Heart left ventricle (tissue), 16 donors: Measurements from ENCODE around the gene RALGAPA1. TPM values are rescaled to one million over a fixed set of nuclear protein-coding genes. Genes with fewer than 3 reads are reported as not detected.
"Not testable (repeated sequence)": the region's sequence is repeated elsewhere in the genome, so short reads cannot be mapped to it uniquely, and the experiment has no call there.

Experiments
- ATAC-seq, 4 donors: fragments of 200-7000 bp; cut with Tn5 transposase; one replicate each; pipeline ENCODE4 v1.9.1; 2020 to 2022; ENCODE audit warnings: moderate library complexity in 4 of 4, mild to moderate bottlenecking in 3 of 4, moderate number of reproducible peaks in 1 of 4
- DNase-seq, 5 donors: peaks; one replicate each; pipeline ENCODE4 v3.0.0-alpha.2; 2020
- H3K27ac ChIP-seq, 12 donors: fragments of 200-600 bp; sonication (generic) in 4 of 12; one replicate each; pipeline versions ENCODE4 v1.5.0 to v1.8.0; 2016 to 2022; ENCODE audit warnings: mild to moderate bottlenecking in 2 of 12
- H3K27me3 ChIP-seq, 9 donors: fragments of 200-600 bp; sonication (generic) in 2 of 9; one replicate each; pipeline versions ENCODE4 v1.5.1 to v1.8.0; 2016 to 2022; ENCODE audit warnings: mild to moderate bottlenecking in 3 of 9
- H3K36me3 ChIP-seq, 9 donors: fragments of 200-600 bp; sonication (generic) in 2 of 9; one replicate each; pipeline versions ENCODE4 v1.5.0 to v1.8.0; 2018 to 2022; ENCODE audit warnings: mild to moderate bottlenecking in 2 of 9
- H3K4me1 ChIP-seq, 12 donors: fragments of 200-600 bp; sonication (generic) in 4 of 12; one replicate each; pipeline versions ENCODE4 v1.5.0 to v1.8.0; 2016 to 2022; ENCODE audit warnings: mild to moderate bottlenecking in 3 of 12
- H3K4me3 ChIP-seq, 12 donors: fragments of 200-600 bp; sonication (generic) in 4 of 12; one replicate each; pipeline versions ENCODE4 v1.5.0 to v1.8.0; 2017 to 2022; ENCODE audit warnings: mild to moderate bottlenecking in 9 of 12, moderate library complexity in 4 of 12
- H3K9me3 ChIP-seq, 12 donors: fragments of 200-600 bp; sonication (generic) in 4 of 12; one replicate each; pipeline versions ENCODE4 v1.5.0 to v1.8.0; 2016 to 2022; ENCODE audit warnings: mild to moderate bottlenecking in 1 of 12
- CTCF ChIP-seq, 12 donors: fragments of 200-600 bp; sonication (generic) in 4 of 12; IDR thresholded peaks; one replicate each; pipeline versions ENCODE4 v1.5.0 to v1.8.0; 2018 to 2022; ENCODE audit warnings: antibody characterized with exemption in 12 of 12, mild to moderate bottlenecking in 5 of 12
- POLR2A ChIP-seq, 2 donors: fragments of 450-650 bp; IDR thresholded peaks; one replicate each; pipeline ENCODE4 v1.6.1; 2017; ENCODE audit warnings: antibody characterized with exemption in 2 of 2, mild to moderate bottlenecking in 2 of 2, moderate library complexity in 2 of 2
- WGBS, 4 donors: extraction: QIAGEN DNeasy Blood & Tissue Kit in 2 of 4; methylation state at CpG; one replicate each; pipeline versions ENCODE4 v1.1.5 to v1.1.7; 2013 to 2018; 5-methylcytosine and 5-hydroxymethylcytosine counted together
- intact Hi-C, 10 donors: fragments of 100-400 bp; cut with DNase I; formaldehyde crosslinking; loops; one replicate each; pipeline versions ENCODE4 v1.11.1 to v1.14.2; 2022
- polyA plus RNA-seq, 2 donors: library from polyadenylated mRNA; stranded (reverse); fragments of 200-250 nt; gene quantifications; one replicate each; pipeline ENCODE4 v1.2.3, GENCODE V29; 2013
- total RNA-seq, 9 donors: library from RNA; depleted of rRNA in 2 of 9; stranded (reverse); fragments of >200 nt in 2 of 9; fragmentation: NEBNext Ultra II Directional in 3 of 9; extraction: Animal tissue kit (Norgen Biotek cat#: 25700) in 3 of 9; gene quantifications; one replicate each; pipeline versions ENCODE4 v1.1.0 to v1.2.4, GENCODE V29; 2016 to 2023
- donor health status: ischemic (EF 13 %, LVEDD 7.1; RV severe dilation, severe dysfunction).
- donor health status: healthy with polysubstance abuse.
- donor health status: DM: no; HTN: yes; CAD: no.
- donor health status: DM: no; HTN: no; CAD: no.
- donor health status: ischemic (EF 25% LVEDD 6.9; RV normal size, moderate dysfunction).
- donor health status: ischemic (EF 25% LVEDD 5.7; RV mildly dilated, moderate dysfunction).
- donor health status: healthy.
- donor health status: DM: yes; HTN: yes; CAD: no.
- donor health status: ischemic (EF 35%, LVEDD 5.7; RV mildly dilated, moderate dysfunction).
- donor health status: nonischemic (EF 11% LVEDD 7.7; RV severe dilation, severe dysfunction).
- donor health status: DM: yes; HTN: yes; CAD: no.
- donor health status: PGD.
- donor health status: ischemic (EF 29% LVEDD 5.4; RV normal size, mild dysfunction).
- donor health status: nonischemic (EF 23%, LVEDD 6.1; RV moderate dilation, normal function).

The RALGAPA1 gene
- total and polyA plus RNA-seq, 11 donors = 9.9 to 43.0 (median 27.8) TPM

- H3K4me3 ChIP-seq = no peak overlapping the region
- intact Hi-C loops = no loop called here
- WGBS, 4 donors = 90 to 95% (median 94%) methylated on average over 4 of the region's 4 CpGs
- TF ChIP-seq POLR2A (IDR thresholded peaks at IDR 0.05) (no peak), CTCF (IDR thresholded peaks at IDR 0.05) (no peak)
- H3K4me1 ChIP-seq = no peaks in the 10 kb centered on the region
- DNase-seq (no peak), ATAC-seq (no peak)
- no peak overlapping the region for H3K27ac ChIP-seq
- no peaks in the 10 kb centered on the region for H3K27me3 ChIP-seq
- H3K36me3 ChIP-seq = peaks cover 0 to 24% (median 9%) of the 10 kb centered on the region in 9 donors
- H3K9me3 ChIP-seq = peaks cover 0 to 24% (median 15%) of the 10 kb centered on the region in 12 donors
Measured at GRCh38 chr14:35776823-35777222, 32.3 kb downstream of the RALGAPA1 start.

GRCh38 chr14:35776085-35776484, 33.0 kb downstream of the RALGAPA1 start:
- 92 to 98% (median 95%) methylated on average over 5 of the region's 5 CpGs for WGBS, 4 donors
- H3K27ac ChIP-seq, H3K27me3 ChIP-seq, H3K4me3 ChIP-seq, DNase-seq, ATAC-seq, intact Hi-C loops, H3K4me1 ChIP-seq: not testable (repeated sequence)
- peaks cover 0 to 24% (median 12%) of the 10 kb centered on the region in 9 donors for H3K36me3 ChIP-seq
- H3K9me3 ChIP-seq = peaks cover 0 to 17% (median 10%) of the 10 kb centered on the region in 12 donors

- H3K4me3 ChIP-seq = no peak overlapping the region
- peaks cover 0 to 55% (median 15%) of the 10 kb centered on the region in 9 donors for H3K36me3 ChIP-seq
- ATAC-seq (no peak), DNase-seq (no peak)
- intact Hi-C loops = no loop called here
- H3K27me3 ChIP-seq = no peaks in the 10 kb centered on the region
- 88 to 98% (median 94%) methylated on average over 2 of the region's 2 CpGs for WGBS, 4 donors
- H3K4me1 ChIP-seq = no peaks in the 10 kb centered on the region
- no peaks in the 10 kb centered on the region for H3K9me3 ChIP-seq
- H3K27ac ChIP-seq = no peak overlapping the region
- TF ChIP-seq CTCF (IDR thresholded peaks at IDR 0.05) = no peak
Measured at GRCh38 chr14:35766700-35767082, 42.4 kb downstream of the RALGAPA1 start.

- Histone ChIP-seq H3K4me1 (no peaks in the 10 kb centered on the region), H3K9me3 (no peaks in the 10 kb centered on the region), H3K36me3 (peaks cover 0 to 60% (median 15%) of the 10 kb centered on the region in 9 donors), H3K27ac (no peak overlapping the region), H3K27me3 (no peaks in the 10 kb centered on the region), H3K4me3 (no peak overlapping the region)
- DNase-seq = no peak
- TF ChIP-seq CTCF (IDR thresholded peaks at IDR 0.05) (no peak), POLR2A (IDR thresholded peaks at IDR 0.05) (no peak)
- ATAC-seq = no peak
- intact Hi-C loops = no loop called here
- WGBS, 4 donors = 95 to 98% (median 96%) methylated on average over 5 of the region's 5 CpGs
Measured at GRCh38 chr14:35766036-35766699, 42.9 kb downstream of the RALGAPA1 start.

GRCh38 chr14:35761922-35762321, 47.2 kb downstream of the RALGAPA1 start:
- WGBS, 4 donors = 90 to 94% (median 94%) methylated on average over 4 of the region's 4 CpGs
- peaks cover 0 to 79% (median 31%) of the 10 kb centered on the region in 9 donors for H3K36me3 ChIP-seq
- no peak for ATAC-seq

More at GRCh38 chr14:35761922-35762321, 47.2 kb downstream of the RALGAPA1 start:
- intact Hi-C loops = no loop called here
- H3K4me1 ChIP-seq = no peaks in the 10 kb centered on the region
- no peak for DNase-seq
- no peaks in the 10 kb centered on the region for H3K9me3 ChIP-seq
- H3K27ac ChIP-seq = no peak overlapping the region
- no peak overlapping the region for H3K4me3 ChIP-seq
- TF ChIP-seq POLR2A (IDR thresholded peaks at IDR 0.05) = no peak
- TF ChIP-seq CTCF (IDR thresholded peaks at IDR 0.05) = no peak
- no peaks in the 10 kb centered on the region for H3K27me3 ChIP-seq
